NCI-H187 treated with DMSO at 0.1 percent for 48 hours (cell line): ENCODE results near the gene MFSD11.
"Not testable (repeated sequence)": the region's sequence is repeated elsewhere in the genome, so short reads cannot be mapped to it uniquely, and the experiment has no call there.

Experiments used
- DNase-seq: peaks from one replicate; lab custom pipeline; 2025; lab: John Stamatoyannopoulos, UW

Gene MFSD11

GRCh38 chr17:76737676-76738467 lies at the start of gene MFSD11:
TSS of gene MFSD11 (plus strand) at chr17:76738119. CDS start at chr17:76738353, 234 bp downstream.
- DNase-seq, result no peak

GRCh38 chr17:76688165-76688622 lies 49.7 kb upstream of the MFSD11 start:
- DNase-seq, result no peak

DNA sequence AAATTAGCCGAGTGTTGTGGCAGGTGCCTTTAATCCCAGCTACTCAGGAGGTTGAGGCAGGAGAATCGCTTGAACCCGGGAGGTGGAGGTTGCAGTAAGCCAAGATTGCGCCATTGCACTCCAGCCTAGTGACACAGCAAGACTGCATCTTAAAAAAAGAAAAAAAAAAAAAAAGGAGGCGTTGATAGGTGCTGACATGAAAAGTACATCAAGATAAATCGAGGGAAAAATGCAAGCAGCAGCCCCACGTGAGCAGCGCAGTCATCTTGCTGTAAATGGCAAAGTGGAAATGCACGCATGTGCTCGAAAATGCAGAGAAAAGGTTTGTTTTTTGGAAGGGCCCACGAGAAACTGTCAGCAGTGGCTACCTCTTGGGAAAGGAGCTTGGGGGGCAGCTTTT lies 48.1 kb upstream of the MFSD11 start:
- no peak for DNase-seq

GRCh38 chr17:76690596-76691280 lies 47.2 kb upstream of the MFSD11 start:
- DNase-seq, result no peak

- DNase-seq, result no peak
Observed at GRCh38 chr17:76691379-76692191, 46.3 kb upstream of the MFSD11 start.

DNA sequence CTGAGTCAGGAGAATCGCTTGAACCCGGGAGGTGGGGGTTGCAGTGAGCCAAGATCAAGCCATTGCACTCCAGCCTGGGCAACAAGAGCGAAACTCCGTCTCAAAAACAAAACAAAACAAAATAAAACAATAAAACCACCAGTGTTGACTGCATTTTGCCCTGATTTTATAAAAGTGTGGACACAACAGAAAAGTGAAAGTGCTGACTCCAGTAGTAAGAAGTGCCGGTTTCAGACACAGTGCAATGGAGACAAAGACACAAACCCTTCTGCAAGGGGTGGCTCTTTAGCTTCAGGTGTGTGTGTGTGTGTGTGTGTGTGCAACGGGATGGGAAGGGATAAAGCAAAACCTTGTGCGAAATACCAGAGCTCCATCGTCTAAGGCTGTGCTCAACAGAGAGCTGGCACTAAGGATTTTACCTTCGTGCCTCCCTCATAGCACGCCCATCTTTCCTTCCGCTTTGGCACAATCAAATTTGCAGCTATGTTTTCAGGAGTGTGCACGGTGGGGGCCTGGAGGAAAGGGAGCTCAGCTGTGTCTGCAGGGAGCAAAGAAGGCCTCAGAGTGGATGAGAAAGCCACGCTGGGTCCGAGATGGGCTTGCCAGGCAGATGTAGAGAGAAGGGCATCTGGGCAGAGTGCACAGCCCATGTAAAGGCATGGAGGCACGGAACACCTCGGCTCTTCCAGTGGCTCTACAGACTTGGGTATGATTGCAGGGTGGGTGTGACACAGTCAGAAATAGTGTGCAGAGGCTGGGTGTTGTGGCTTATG lies 42.7 kb upstream of the MFSD11 start:
- DNase-seq, result no peak

- no peak for DNase-seq
Observed at GRCh38 chr17:76696763-76697701, 40.9 kb upstream of the MFSD11 start.

DNA sequence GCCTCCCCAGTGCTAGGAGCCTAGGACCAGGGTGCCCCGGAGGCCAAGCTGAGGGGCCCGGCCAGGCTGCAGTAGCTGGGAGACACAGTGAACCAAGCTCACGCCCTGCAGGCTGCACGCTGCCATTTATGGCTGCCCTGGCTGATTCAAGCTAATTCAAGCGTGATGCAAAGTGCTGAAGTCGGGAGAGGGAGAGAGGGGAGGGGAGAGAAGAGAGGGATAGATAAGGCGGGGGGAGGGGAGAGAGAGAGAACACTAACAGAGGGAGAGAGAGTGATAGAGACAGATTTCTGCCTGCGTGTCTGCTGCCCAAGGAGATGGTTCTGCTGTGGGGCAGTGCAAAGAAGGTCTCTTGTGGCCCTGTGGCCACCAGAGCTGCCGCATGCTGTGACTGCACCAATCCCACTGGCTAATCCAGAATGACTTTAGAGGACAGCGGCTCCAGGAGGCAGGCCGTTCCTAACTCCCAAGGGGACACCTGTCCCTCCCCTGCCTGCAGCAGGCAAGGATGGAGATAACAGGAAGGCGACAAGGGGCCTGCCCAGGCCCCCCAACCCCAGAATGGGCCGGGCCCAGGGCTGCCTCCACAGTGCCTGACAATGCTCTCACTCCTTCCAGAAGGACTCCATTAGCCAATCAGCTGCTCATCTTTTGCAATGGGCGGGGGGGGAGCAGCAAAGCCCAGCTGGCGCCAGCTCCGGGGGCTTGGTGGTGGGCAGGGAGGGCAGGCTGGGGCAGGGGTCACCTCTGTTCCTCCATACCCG lies 40.0 kb upstream of the MFSD11 start:
- DNase-seq, result peak; percentile 80

GRCh38 chr17:76698466-76698977 lies 39.4 kb upstream of the MFSD11 start:
- DNase-seq, result not testable (repeated sequence)

- no peak for DNase-seq
Observed at GRCh38 chr17:76700270-76700616, 37.7 kb upstream of the MFSD11 start.

- peak; percentile 43 for DNase-seq
Observed at GRCh38 chr17:76700617-76701470, 37.1 kb upstream of the MFSD11 start.

DNA sequence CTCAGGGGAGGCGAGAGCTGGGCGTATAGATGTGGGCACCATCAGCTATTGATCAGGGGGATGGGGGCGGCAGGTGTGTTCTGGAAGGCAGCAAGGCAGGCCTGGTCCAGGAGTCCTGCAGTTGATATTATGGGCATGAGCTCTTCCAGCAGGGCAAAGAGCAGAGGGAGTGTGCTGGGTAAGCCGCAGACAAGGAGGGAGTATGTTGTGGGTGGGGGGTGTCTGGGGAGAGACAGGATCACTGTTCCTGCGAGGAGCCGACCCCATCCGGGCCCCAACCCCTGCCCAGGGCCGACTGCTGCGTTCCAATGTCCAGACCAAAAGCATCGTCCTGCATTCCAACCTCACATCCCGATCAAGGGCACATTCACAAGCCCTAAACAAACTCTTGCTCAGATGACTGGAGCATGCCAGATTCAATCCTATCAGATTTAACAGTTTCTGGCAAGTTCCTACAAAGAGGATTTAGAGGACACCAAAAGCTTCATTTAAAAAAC lies 36.4 kb upstream of the MFSD11 start:
- DNase-seq, result no peak

DNA sequence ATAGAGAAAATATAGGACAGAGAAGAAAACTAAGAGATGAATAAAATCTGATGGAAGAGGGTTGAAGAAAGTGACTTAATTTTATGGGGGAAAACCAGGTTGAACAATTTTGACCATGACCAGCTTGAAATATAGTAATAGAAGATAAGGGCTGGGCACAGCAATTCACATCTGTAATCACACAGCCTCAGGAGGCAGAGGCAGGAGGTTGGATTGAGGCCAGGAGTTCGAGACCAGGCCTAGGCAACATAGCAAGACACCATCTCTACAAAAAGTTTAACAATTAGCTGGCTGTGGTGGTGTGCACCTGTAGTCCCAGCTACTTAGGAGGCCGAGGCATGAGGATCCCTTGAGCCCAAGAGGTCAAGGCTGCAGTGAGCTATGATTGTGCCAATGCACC lies 35.8 kb upstream of the MFSD11 start:
- no peak for DNase-seq

GRCh38 chr17:76702941-76703637 lies 34.8 kb upstream of the MFSD11 start:
- no peak for DNase-seq

GRCh38 chr17:76704805-76705204 lies 33.1 kb upstream of the MFSD11 start:
- no peak for DNase-seq

- no peak for DNase-seq
Observed at GRCh38 chr17:76706817-76707216, 31.1 kb upstream of the MFSD11 start.

- no peak for DNase-seq
Observed at GRCh38 chr17:76707985-76708807, 29.7 kb upstream of the MFSD11 start.
